Loucy (cell line): ENCODE data around the gene CD244.

ENCODE experiments used
- CTCF ChIP-seq: fragments of 200-600 bp; sonication (generic); conservative IDR thresholded peaks from 2 replicates; pipeline ENCODE4 v1.5.1; 2014; ENCODE audit warnings: mild to moderate bottlenecking, antibody characterized with exemption, low read length
- EZH2phosphoT487 ChIP-seq: fragments of 200-600 bp; IDR thresholded peaks from 2 replicates; pipeline ENCODE4 v1.6.1; 2018; ENCODE audit warnings: antibody characterized with exemption, mild to moderate bottlenecking, moderate library complexity, borderline replicate concordance

- no peak for TF ChIP-seq CTCF
- no peak for TF ChIP-seq EZH2phosphoT487
Observed at GRCh38 chr1:160866001-160866694, 3.5 kb upstream of the CD244 start.
